Spleen (tissue), 7 donors: ENCODE data around the gene SCNN1A.

Source experiments
- CTCF ChIP-seq, 11 experiments: fragments of 200-600 bp in 7 of 11; fragments of 450-650 bp in 4 of 11; sonication (generic) in 4 of 11; IDR thresholded peaks in 8 of 11; conservative IDR thresholded peaks in 3 of 11; 1 replicate in 7 of 11; 2 replicates in 4 of 11; pipeline versions ENCODE4 v1.4.0 to v1.8.0; 2016 to 2021; ENCODE audit warnings: antibody characterized with exemption in 11 of 11, inconsistent platforms in 4 of 11, mild to moderate bottlenecking in 1 of 11
- POLR2A ChIP-seq, 3 donors: fragments of 450-650 bp; IDR thresholded peaks; one replicate each; pipeline ENCODE4 v1.5.1; 2017; ENCODE audit warnings: antibody characterized with exemption in 3 of 3, mild to moderate bottlenecking in 1 of 3
- POLR2AphosphoS5 ChIP-seq, 3 donors: sonication (generic); formaldehyde crosslinking; IDR thresholded peaks; one replicate each; pipeline ENCODE4 v1.5.1; 2017; ENCODE audit warnings: antibody characterized with exemption in 3 of 3
- donor health status: DM: no; HTN: no; CAD: no; lungs with moderate emphysema.
- donor health status: DM: no; HTN: no; CAD: no.
- donor health status: DM: no; HTN: no; CAD: no.

GRCh38 chr12:6327229-6328041 lies 47.9 kb downstream of the SCNN1A start:
- no peak for TF ChIP-seq CTCF (IDR thresholded peaks at IDR 0.05 in 8 of 11, conservative IDR thresholded peaks at IDR 0.05 in 3 of 11)
- TF ChIP-seq POLR2AphosphoS5 (IDR thresholded peaks at IDR 0.05) = peak; percentile 37 to 82 (median 58)
- TF ChIP-seq POLR2A (IDR thresholded peaks at IDR 0.05) = no peak
